GM21717 (cell line): ENCODE data around the gene INA.
"Not testable (repeated sequence)": the region's sequence is repeated elsewhere in the genome, so short reads cannot be mapped to it uniquely, and the experiment has no call there.

Source experiments
- ATAC-seq: cut with Tn5 transposase; IDR thresholded peaks from one replicate; pipeline ENCODE4 v1.9.1; 2021; ENCODE audit warnings: mild to moderate bottlenecking, moderate library complexity; ENCODE audit not compliant: unreplicated experiment

INA gene

DNA sequence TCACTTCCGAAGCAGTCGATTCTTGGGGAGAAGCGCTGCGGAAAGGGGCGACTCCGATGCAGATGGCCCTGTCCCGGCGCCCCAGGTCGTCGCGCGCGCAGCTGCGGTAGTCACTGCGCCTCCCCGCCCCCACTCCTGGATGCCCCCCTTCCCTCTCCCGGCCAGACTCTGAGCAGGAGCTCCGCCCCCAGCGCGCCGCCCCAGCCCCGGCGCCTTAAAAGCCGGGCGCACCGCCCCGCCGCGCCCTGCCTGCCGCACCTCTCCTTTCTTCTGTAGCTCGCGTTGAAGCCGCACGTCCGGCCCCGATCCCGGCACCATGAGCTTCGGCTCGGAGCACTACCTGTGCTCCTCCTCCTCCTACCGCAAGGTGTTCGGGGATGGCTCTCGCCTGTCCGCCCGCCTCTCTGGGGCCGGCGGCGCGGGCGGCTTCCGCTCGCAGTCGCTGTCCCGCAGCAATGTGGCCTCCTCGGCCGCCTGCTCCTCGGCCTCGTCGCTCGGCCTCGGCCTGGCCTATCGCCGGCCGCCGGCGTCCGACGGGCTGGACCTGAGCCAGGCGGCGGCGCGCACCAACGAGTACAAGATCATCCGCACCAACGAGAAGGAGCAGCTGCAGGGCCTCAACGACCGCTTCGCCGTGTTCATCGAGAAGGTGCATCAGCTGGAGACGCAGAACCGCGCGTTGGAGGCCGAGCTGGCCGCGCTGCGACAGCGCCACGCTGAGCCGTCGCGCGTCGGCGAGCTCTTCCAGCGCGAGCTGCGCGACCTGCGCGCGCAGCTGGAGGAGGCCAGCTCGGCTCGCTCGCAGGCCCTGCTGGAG is at the start of gene INA:
Gene INA (plus strand): TSS at position 243 of the 817 bp plus-strand sequence. CDS start 74 bp downstream, at position 317.
- no peak for ATAC-seq

- no peak for ATAC-seq
These were observed 49.5 kb upstream of the INA start for GRCh38 chr10:103227416-103227815.

GRCh38 chr10:103231047-103231551 is 45.8 kb upstream of the INA start:
- ATAC-seq: no peak

- ATAC-seq: no peak
These were observed 44.7 kb upstream of the INA start for GRCh38 chr10:103232131-103232673.

DNA sequence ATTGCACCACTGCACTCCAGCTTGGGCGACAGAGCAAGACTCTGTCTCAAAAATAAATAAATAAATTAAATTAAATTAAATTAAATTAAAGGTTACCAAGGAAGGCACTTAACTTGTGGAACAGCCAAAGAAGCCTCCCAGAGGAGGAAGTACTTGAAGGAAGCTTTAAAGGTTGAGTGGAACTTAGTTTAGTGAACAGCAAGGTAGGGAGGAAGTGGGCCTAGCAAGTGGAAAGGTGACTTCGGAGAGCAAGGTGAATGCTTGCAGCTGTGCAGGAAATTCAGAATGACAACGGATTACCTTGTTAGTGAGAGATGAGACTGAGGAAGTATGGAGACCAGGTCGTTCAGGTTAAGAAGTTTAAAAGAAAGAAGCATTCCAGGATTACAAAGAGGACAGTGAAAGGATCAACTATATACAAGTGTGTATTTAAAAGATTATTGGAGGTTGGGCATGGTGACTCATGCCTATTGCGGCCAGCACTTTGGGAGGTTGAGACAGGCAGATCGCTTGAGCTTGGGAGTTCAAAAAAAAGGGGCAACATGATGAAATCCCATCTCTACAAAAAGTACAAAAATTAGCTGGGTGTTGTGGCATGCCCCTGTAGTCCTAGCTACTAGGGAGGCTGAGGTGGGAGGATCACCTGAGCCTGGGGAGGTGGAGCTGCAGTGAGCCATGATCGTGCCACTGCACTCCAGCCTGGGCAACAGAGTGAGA is 44.0 kb upstream of the INA start:
- ATAC-seq: no peak

GRCh38 chr10:103235775-103236174 is 41.2 kb upstream of the INA start:
- no peak for ATAC-seq

DNA sequence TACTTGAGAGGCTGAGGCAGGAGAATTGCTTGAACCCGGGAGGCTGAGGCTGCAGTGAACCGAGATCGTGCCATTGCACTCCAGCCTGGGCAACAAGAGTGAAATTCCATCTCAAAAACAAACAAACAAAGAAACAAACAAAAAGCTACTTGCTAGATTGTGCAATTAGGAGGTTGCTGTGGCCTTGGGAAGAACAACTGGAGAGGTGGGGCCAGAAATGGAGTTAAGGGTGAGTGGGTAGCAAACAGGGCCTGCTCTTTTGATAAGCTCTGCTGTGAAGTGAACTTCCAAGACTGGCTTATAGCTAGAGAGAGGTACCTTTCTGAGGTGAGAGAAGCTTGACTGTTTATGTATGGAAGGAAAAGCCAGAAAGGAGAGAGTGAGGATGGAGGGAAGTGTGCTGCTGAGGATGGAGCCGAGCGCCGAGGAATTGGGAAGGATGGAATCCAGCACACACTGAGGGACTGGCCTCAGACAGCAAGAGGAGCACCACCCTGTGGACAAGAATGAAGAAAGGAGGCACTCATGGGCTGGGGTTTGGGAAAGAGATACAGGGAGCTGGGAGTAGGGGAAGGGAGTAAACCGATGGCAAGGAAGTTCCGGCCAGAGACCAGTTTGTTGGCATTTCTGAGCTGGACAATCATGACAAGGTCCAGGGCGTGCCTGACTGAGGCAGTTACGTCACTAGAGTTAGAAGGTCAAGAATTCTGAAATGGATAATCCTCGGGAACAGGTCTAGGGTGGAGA is 38.3 kb upstream of the INA start:
- no peak for ATAC-seq

GRCh38 chr10:103241262-103242011 is 35.5 kb upstream of the INA start:
- ATAC-seq: no peak

- ATAC-seq: no peak
These were observed 32.2 kb upstream of the INA start for GRCh38 chr10:103244666-103245271.

DNA sequence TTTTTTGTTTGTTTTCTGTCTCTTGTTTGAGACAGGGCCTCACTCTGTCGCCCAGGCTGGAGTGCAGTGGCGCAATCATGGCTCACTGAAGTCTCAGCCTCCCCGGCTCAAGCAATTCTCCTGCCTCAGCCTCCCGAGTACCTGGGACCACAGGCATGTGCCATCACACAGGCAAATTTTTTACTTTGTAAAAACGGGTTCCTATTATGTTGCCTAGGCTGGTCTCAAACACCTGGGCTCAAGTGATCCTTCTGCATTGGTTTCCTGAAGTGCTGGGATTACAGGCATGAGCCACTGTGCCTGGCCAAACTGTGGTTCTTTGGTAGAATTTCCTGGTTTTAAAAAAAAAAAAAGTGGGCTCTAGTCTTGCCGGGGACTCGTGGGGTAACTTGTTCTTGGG is 31.4 kb upstream of the INA start, which contains the start of gene RPEL1:
Gene RPEL1 (plus strand): TSS at position 301 of the 400 bp plus-strand sequence. CDS start 110 bp downstream, outside the sequence.
- ATAC-seq: not testable (repeated sequence)

DNA sequence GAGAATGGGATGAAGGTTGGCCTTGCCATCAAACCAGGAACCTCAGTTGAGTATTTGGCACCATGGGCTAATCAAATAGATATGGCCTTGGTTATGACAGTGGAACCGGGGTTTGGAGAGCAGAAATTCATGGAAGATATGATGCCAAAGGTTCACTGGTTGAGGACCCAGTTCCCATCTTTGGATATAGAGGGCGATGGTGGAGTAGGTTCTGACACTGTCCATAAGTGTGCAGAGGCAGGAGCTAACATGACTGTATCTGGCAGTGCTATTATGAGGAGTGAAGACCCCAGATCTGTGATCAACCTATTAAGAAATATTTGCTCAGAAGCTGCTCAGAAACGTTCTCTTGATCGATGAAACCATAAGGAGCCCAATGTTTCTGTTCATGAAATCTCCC is 30.6 kb upstream of the INA start:
- no peak for ATAC-seq

GRCh38 chr10:103254113-103254512 is 22.8 kb upstream of the INA start:
- no peak for ATAC-seq

GRCh38 chr10:103254538-103255325 is 22.2 kb upstream of the INA start:
- no peak for ATAC-seq

GRCh38 chr10:103256613-103257012 is 20.3 kb upstream of the INA start:
- ATAC-seq: no peak

DNA sequence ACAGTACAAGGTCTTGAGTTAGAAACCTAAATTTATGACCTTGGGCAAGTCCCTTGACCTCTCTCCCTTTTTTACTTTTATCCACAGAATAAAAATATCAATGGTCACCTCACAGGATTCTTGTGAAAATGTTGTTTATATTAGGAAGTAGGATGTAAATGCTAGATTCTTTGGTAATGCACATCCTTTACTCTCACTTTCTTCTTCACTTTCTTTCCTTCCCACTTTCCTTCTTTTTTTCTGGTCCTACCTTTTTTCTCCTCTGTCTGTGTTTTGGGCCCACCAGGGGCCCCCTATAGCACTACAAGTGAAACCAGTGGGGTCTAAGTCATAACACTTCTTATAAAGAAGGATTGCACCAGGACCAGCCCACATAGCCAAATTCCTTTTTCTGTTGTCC is 19.1 kb upstream of the INA start:
- ATAC-seq: no peak

- ATAC-seq: not testable (repeated sequence)
These were observed 18.0 kb upstream of the INA start for GRCh38 chr10:103258928-103259327.

DNA sequence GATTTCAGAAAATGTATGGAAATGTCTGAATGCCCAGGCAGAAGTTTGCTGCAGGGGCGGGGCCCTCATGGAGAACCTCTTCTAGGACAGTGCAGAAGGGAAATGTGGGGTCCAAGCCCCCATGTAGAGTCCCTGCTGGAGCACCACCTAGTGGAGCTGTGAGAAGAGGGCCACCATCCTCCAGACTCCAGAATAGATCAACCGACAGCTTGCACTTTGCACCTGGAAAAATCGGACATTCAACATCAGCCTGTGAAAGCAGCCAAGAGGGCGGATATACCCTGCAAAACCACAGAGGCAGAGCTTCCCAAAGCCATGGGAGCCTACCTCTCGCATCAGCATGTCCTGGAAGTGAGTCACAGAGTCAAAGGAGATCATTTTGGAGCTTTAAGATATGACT is 16.9 kb upstream of the INA start:
- ATAC-seq: no peak

- ATAC-seq: no peak
These were observed 14.7 kb upstream of the INA start for GRCh38 chr10:103262229-103262628.

- no peak for ATAC-seq
These were observed 11.1 kb upstream of the INA start for GRCh38 chr10:103265717-103266329.
